HL-60 (cell line): ENCODE results near the gene ENPP3.

Source experiments
- DNase-seq, 2 experiments: peaks; one replicate each; pipeline ENCODE4 v3.0.0-alpha.2; 2010 to 2020; ENCODE audit warnings: low read depth in 1 of 2, low spot score in 1 of 2
- H3K27ac ChIP-seq: fragments of 250-450 bp; sonication (Bioruptor Pico); replicated peaks from 2 replicates; pipeline ENCODE4 v1.5.1; 2020; ENCODE audit warnings: mild to moderate bottlenecking, moderate library complexity
- H3K27me3 ChIP-seq: fragments of 250-450 bp; sonication (Bioruptor Pico); 2 replicates; pipeline ENCODE4 v1.5.1; 2021; ENCODE audit warnings: mild to moderate bottlenecking, moderate library complexity; ENCODE audit not compliant: insufficient read depth, poor library complexity, severe bottlenecking
- H3K4me3 ChIP-seq: replicated peaks from 2 replicates; pipeline ENCODE4 v1.5.1; 2011; ENCODE audit warnings: mild to moderate bottlenecking, control low read depth, low read length; ENCODE audit not compliant: insufficient read depth
- CTCF ChIP-seq: IDR thresholded peaks from one replicate; pipeline ENCODE4 v1.5.1; 2011; ENCODE audit warnings: low read length, control low read depth, inconsistent platforms; ENCODE audit not compliant: insufficient read depth
- GABPA ChIP-seq: IDR thresholded peaks from 2 replicates; pipeline ENCODE4 v1.6.1; 2012; ENCODE audit warnings: low read depth
- POLR2AphosphoS5 ChIP-seq: IDR thresholded peaks from 2 replicates; pipeline ENCODE4 v1.6.1; 2012; ENCODE audit warnings: low read depth
- REST ChIP-seq: IDR thresholded peaks from 2 replicates; pipeline ENCODE4 v1.6.1; 2012; ENCODE audit warnings: low read depth; ENCODE audit not compliant: insufficient replicate concordance
- SPI1 ChIP-seq: IDR thresholded peaks from 2 replicates; pipeline ENCODE4 v1.6.1; 2012; ENCODE audit warnings: low read depth, mild to moderate bottlenecking, borderline replicate concordance

The ENPP3 gene

GRCh38 chr6:131657222-131657621 lies 20.1 kb downstream of the ENPP3 start:
- H3K4me3 ChIP-seq = no peak overlapping the region
- TF ChIP-seq SPI1 = no peak
- no peak for TF ChIP-seq POLR2AphosphoS5
- no peak for TF ChIP-seq GABPA
- no peak for TF ChIP-seq CTCF
- no peak for TF ChIP-seq REST
- H3K27ac ChIP-seq = no peak overlapping the region
- no peaks in the 10 kb centered on the region for H3K27me3 ChIP-seq
- no peak for DNase-seq

GRCh38 chr6:131657630-131658111 lies 20.6 kb downstream of the ENPP3 start:
- no peak overlapping the region for H3K27ac ChIP-seq

More at GRCh38 chr6:131657630-131658111, 20.6 kb downstream of the ENPP3 start:
- no peak for TF ChIP-seq POLR2AphosphoS5
- no peak for TF ChIP-seq CTCF
- TF ChIP-seq REST = no peak
- no peak for TF ChIP-seq SPI1
- TF ChIP-seq GABPA = no peak
- no peak for DNase-seq
- Histone ChIP-seq H3K4me3 (no peak overlapping the region), H3K27me3 (no peaks in the 10 kb centered on the region)
